GM10248 (cell line): ENCODE results near the gene BTBD16.

ENCODE experiments used
- CTCF ChIA-PET: fragments of 300-600 bp; sonication (Branson Sonifier 250); formaldehyde crosslinking; extraction: SDS; loops from one replicate; lab custom pipeline; 2021; ENCODE audit warnings: antibody characterized with exemption; lab: Yijun Ruan, JAX
- POLR2A ChIA-PET: fragments of 350-650 bp; sonication (Branson Sonifier 250); formaldehyde crosslinking; extraction: SDS; loops from one replicate; lab custom pipeline; 2020; ENCODE audit warnings: antibody characterized with exemption; lab: Yijun Ruan, JAX
- DNase-seq: peaks from one replicate; pipeline ENCODE4 v3.0.0; 2012; ENCODE audit errors: extremely low spot score
- CTCF ChIP-seq: IDR thresholded peaks from 2 replicates; pipeline ENCODE4 v1.5.1; 2012; ENCODE audit warnings: mild to moderate bottlenecking, low read depth; ENCODE audit errors: extremely low read depth, missing control alignments, control extremely low read depth

BTBD16 gene

DNA sequence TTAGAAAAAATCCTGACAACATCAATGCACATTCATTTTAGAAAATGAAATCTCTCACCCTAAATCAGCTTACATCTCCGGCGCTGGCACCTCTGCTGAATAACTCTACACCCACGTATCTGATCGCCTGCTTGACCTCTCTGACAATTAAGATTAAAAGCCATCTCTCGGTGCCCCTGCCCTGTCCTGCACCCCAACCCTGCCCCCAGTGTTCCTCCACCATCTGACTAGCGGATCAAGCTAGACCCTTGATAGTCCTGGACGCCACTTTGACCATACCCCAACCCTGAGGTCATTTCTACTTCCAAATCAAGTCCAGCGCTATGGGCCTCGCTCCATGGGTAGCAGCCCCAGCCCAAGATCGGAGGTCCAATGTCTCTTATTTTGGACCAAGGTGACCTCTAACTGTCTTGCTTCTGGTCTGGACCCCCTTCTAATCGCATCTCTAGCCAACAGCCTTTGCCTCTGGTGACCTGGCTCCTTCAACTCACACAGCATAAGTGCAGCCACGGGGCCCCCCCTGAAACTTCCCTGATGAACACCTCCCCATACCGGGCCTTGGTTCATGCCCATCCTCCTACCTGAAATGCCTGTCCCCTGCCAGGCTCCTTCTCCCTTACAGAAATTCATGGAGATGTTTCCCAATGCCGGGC is 28.5 kb downstream of the BTBD16 start:
- POLR2A ChIA-PET, result interaction anchor here (0.8 kb wide), 1 partner anchor 33 kb away, joined by 3 read pairs; no protein-coding TSS in a partner anchor
- CTCF ChIA-PET, result interaction anchor here (0.7 to 7.6 kb wide), 48 partner anchors 9 to 731 kb away, joined by 3 to 160 read pairs (median 4); partner anchors contain the start of genes ARMS2, BTBD16 and PLEKHA1

GRCh38 chr10:122301055-122301810 is 30.1 kb downstream of the BTBD16 start:
- ChIA-PET CTCF (interaction anchor here (0.9 to 2.6 kb wide), 7 partner anchors 8 to 264 kb away, joined by 3 to 30 read pairs (median 10); no protein-coding TSS in a partner anchor), POLR2A (no interaction called here)
- no peak for TF ChIP-seq CTCF
- DNase-seq, result no peak

More for the DNA sequence above, 28.5 kb downstream of the BTBD16 start:
- no peak for TF ChIP-seq CTCF
- DNase-seq, result no peak

DNA sequence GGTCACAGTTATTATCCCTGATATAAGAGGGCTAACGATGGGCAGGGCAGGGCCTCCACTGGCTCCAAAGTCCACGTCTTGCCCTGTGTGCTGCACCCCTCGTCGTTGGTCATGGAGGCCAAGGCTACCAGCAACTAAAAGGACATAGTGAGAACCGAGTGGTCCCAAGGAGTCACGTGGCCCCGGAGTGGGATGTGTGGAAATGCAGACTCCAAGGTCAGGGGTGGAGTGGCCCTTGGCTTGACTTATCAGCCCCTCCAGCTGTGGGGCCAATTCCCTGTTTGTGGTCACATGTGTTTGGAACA is 30.7 kb downstream of the BTBD16 start:
- ChIA-PET POLR2A (no interaction called here), CTCF (interaction anchor here (0.9 to 2.6 kb wide), 8 partner anchors 9 to 264 kb away, joined by 3 to 30 read pairs (median 7); no protein-coding TSS in a partner anchor)
- DNase-seq, result no peak
- no peak for TF ChIP-seq CTCF

DNA sequence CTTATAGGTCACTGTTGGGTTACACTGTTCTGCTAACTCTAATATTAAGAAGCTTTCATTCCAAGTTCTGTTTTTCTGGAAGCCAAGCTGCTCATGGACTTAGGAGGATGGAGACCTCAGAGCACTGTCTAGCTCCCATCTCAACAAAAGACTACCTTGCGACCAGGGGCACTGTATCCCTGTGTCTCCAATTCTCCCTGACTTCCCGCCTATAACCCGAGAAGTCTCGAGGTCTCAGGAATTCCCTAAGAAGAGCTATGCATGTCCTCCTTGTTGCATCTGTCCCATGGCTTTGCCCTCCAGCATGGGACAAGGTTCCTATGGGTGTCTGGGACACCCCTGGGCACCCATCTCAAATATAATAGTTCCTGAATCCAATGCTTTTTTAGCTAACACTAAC is 31.2 kb downstream of the BTBD16 start:
- TF ChIP-seq CTCF, result no peak
- CTCF ChIA-PET, result interaction anchor here (0.9 to 2.6 kb wide), 9 partner anchors 9 to 263 kb away, joined by 3 to 30 read pairs (median 4); no protein-coding TSS in a partner anchor
- POLR2A ChIA-PET, result no interaction called here
- no peak for DNase-seq

DNA sequence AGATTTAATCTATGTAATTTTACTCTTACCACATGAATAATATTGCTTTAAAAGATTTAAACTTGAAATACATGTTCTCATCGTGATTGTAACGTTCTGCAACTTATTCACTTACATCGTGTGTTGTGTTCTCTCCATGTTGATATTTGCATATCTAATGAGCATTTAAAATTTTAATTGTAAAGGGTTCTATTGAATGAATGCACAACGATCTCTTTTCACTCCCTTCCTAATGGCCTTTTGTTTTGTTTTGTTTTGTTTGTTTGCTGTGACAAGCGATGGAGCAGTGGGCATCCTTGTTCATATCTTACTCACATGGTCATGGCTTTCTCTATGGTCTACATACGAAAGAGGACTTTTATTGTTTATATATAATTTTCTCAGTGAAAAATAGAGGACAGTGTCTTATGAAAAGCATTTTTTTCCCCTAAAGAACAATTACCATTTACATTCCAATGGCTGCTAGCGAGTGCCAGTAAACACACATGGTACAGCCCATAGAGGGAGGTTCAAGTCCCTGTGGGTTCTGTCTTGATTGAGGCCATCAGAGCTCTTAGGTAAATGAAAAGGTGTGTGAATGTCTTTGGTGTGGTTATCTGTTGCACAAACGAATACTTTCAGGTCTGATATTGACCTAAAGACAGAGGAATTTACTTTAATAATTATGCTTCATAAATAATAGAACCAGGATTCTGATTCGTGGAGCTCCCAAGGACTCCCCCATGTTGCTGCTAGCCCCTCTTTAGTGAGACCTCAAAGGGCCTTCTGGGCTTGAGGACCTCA is 32.4 kb downstream of the BTBD16 start:
- no peak for DNase-seq
- ChIA-PET CTCF (interaction anchor here (1.2 to 3.0 kb wide), 5 partner anchors 23 to 132 kb away, joined by 3 to 30 read pairs (median 13); no protein-coding TSS in a partner anchor), POLR2A (no interaction called here)
- no peak for TF ChIP-seq CTCF
